Measurements from ENCODE around the gene PPP1R1B. TPM values are rescaled to one million over a fixed set of nuclear protein-coding genes. Genes with fewer than 3 reads are reported as not detected.

The PPP1R1B gene
- total RNA-seq, 1 donor = 4.1 TPM

DNA sequence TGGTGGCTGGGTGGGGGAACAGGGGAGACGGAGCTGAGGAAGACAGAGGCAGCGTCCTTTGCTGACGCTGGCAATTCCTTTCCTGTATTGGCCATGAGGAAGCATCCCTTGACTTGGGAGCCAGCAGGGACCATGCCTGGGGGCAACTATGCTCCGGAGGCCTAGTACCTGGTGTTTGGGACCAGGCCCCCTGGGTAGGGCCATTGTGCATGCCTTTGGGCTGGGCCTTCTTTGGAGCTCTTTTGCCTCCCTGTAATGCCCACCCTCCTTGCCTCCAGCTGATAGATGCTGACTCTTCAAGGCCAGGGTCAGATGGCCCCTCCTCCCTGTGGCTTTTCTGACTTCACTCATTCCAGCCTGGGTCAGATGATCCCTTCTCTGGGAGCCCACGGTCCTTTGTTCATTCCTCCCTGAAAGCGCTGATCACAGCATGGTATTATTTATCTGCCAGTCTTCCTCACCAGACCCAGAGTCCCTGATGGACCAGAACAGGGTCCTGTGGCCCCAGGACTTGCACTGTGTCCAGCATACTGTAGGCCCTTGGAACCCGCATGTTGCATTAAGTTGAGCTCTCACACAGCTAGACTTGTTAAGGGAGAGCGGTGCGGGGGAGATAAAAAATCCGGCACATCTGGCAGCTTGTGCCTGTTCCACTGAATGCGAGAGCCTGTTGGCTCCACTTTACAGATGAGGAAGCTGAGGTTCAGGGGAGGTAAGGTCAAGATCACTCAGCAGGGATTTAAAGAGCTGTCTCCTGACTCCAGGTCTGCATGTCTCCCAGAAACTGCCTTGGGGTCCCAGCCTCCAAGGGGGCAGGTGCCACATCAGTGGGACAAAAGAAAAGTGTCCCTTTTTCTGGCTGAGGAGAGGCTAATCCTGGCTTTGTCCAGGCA lies 13.1 kb downstream of the PPP1R1B start:
- no peak for DNase-seq (ENCODE audit: low read depth)
- TF ChIP-seq, protein P1, sequence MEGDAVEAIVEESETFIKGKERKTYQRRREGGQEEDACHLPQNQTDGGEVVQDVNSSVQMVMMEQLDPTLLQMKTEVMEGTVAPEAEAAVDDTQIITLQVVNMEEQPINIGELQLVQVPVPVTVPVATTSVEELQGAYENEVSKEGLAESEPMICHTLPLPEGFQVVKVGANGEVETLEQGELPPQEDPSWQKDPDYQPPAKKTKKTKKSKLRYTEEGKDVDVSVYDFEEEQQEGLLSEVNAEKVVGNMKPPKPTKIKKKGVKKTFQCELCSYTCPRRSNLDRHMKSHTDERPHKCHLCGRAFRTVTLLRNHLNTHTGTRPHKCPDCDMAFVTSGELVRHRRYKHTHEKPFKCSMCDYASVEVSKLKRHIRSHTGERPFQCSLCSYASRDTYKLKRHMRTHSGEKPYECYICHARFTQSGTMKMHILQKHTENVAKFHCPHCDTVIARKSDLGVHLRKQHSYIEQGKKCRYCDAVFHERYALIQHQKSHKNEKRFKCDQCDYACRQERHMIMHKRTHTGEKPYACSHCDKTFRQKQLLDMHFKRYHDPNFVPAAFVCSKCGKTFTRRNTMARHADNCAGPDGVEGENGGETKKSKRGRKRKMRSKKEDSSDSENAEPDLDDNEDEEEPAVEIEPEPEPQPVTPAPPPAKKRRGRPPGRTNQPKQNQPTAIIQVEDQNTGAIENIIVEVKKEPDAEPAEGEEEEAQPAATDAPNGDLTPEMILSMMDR (IDR thresholded peaks at IDR 0.05; ENCODE audit: insufficient read depth, low read length) = no peak
- no peak overlapping the region for H3K4me3 ChIP-seq (ENCODE audit: low read depth, low read length)

DNA sequence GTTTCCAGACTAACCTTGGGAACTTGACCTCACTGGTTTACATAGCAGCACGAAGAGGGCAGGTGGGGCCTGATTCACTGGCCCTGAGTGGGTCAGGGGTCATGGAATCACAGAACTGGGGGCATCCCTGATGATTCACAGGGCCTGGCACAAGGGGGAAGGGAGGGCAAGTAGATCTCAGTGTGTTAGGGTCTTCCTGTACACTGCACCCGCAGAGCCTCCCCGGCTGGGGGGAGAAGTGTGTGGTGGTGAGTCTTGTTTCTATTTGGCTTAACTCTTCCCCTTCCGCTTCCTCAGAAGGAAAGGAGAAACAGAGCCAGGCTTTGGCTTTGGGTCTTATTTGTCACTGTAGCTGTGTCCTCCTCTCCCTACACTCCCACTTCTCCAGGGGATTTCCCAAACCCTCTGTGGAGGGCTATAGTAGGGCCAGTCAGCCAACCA lies 13.9 kb downstream of the PPP1R1B start:
- no peak for DNase-seq (ENCODE audit: low read depth)
- H3K4me3 ChIP-seq (ENCODE audit: low read depth, low read length) = no peak overlapping the region
- TF ChIP-seq, protein P1 (IDR thresholded peaks at IDR 0.05; ENCODE audit: insufficient read depth, low read length) = no peak

DNA sequence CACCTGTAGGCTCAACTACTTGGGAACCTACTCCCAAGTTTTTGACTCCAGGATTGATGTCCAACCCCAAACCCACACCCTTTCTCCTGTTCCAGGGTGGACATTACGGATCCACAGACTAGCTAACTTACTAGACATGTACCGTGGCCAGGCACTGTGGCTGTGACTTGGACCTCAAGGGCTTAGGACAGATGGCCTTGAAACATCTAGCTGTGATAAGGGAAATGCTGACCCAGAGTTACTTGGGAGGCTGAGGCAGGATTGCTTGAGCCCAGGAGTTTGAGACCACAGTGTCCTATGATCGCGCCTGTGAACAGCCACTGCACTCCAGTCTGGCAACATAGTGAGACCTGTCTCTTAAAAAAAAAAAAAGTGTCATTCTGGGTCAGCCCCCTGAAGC lies 14.3 kb downstream of the PPP1R1B start:
- TF ChIP-seq, protein P1 (IDR thresholded peaks at IDR 0.05; ENCODE audit: insufficient read depth, low read length) = no peak
- H3K4me3 ChIP-seq (ENCODE audit: low read depth, low read length) = no peak overlapping the region

DNA sequence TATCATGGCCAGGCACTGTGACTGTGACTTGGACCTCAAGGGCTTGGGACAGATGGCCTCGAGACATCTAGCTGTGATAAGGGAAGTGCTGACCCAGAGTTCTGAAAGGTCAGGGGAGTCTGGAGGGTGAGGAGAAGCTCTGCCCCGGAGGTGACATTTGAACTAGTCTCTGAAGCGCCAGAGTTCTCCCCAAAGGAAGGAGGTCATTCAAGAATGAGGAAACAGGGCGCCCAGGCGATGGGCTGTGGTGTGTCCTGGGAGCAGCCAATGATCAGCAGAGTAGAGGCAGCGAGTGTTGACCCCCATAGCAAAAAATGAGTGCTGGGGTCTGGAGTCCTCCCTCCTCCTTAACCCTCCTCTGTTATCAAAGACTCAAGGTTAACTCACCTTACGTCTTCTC lies 15.1 kb downstream of the PPP1R1B start:
- no peak overlapping the region for H3K4me3 ChIP-seq (ENCODE audit: low read depth, low read length)
- DNase-seq (ENCODE audit: low read depth) = no peak
- TF ChIP-seq, protein P1 (IDR thresholded peaks at IDR 0.05; ENCODE audit: insufficient read depth, low read length) = no peak

More for the DNA sequence above, 14.3 kb downstream of the PPP1R1B start:
- no peak for DNase-seq (ENCODE audit: low read depth)

DNA sequence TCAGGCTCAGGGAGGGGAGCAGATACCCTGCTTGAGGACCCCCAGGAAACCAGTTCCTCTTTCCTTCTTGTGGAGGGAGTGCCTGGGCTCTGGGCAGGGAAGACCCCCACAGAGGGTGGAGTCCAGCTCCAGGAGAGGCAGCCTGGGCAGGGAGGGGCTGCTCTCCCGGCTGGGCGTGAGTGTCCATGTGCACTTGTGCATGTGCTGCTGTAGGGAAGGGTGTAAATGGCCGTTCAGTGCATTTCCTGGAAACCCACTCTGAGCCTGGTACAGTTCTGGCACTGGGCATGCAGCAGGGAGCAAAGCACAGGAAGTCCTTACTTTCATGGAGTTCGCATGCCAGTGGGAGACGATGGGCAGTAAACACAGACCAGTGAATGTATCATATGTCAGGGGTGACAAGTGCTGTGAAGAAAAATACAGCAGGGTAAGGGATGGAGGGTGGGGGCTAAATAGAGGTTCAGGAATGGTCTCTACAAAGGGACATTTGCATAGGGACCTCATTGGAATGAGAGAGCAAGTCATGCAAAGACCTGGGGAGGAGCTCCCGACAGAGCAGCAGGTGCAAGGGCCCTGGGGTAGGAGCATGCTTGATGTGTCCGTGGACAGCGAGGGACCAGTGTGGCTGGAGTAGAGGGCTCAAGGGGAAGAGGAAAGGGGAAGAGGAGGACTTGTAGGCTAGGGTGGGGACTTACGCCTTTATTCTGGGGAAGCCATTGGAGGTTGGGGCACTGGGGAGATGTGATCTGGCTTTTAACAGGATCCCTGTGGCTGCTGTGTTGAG lies 15.7 kb downstream of the PPP1R1B start:
- DNase-seq (ENCODE audit: low read depth) = no peak
- H3K4me3 ChIP-seq (ENCODE audit: low read depth, low read length) = no peak overlapping the region
- TF ChIP-seq, protein P1 (IDR thresholded peaks at IDR 0.05; ENCODE audit: insufficient read depth, low read length) = no peak

DNA sequence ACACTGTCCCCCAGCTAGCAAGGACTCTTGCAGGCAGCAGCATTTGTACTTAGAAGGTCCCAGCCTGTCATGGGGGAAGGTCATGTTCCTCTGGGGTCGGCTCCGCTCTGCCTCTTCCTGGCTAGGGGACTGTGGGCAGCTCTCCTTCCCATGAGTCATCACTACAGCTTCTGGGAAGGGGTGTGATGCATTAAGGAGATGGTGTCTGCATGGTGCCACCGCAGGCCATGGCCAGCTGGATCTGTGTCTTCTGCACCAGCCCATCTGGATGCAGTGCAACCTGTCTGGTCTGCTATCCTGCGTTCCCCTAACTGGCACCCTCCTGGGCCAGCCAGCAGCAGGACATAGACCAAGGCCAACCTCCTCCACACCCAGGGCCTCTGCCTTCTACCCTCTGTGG lies 16.5 kb downstream of the PPP1R1B start:
- TF ChIP-seq, protein P1 (IDR thresholded peaks at IDR 0.05; ENCODE audit: insufficient read depth, low read length) = no peak
- no peak for DNase-seq (ENCODE audit: low read depth)
- H3K4me3 ChIP-seq (ENCODE audit: low read depth, low read length) = no peak overlapping the region
